Mucosa of descending colon (tissue), 3 donors: Measurements from ENCODE around the gene CERS6. TPM values are rescaled to one million over a fixed set of nuclear protein-coding genes. Genes with fewer than 3 reads are reported as not detected.

Experiments
- ATAC-seq: fragments of 200-7000 bp; cut with Tn5 transposase; one replicate; pipeline ENCODE4 v1.9.1; 2020; ENCODE audit warnings: mild to moderate bottlenecking, moderate library complexity
- DNase-seq, 3 donors: peaks; one replicate each; pipeline ENCODE4 v3.0.0-alpha.2; 2020
- H3K36me3 ChIP-seq: fragments of 200-600 bp; one replicate; pipeline ENCODE4 v1.8.0; 2021; ENCODE audit warnings: low read depth, mild to moderate bottlenecking
- H3K4me1 ChIP-seq: fragments of 200-600 bp; one replicate; pipeline ENCODE4 v1.8.0; 2021; ENCODE audit warnings: low read depth, mild to moderate bottlenecking
- H3K4me3 ChIP-seq: fragments of 200-600 bp; one replicate; pipeline ENCODE4 v1.8.0; 2021; ENCODE audit warnings: mild to moderate bottlenecking
- H3K9me3 ChIP-seq: fragments of 200-600 bp; one replicate; pipeline ENCODE4 v1.8.0; 2021; ENCODE audit warnings: mild to moderate bottlenecking
- intact Hi-C, 2 donors: fragments of 100-400 bp; cut with DNase I in 1 of 2; cut with micrococcal nuclease in 1 of 2; formaldehyde crosslinking; loops; one replicate each; pipeline versions ENCODE4 v1.11.0 to v1.11.1; 2022; cut with DNase I, micrococcal nuclease
- total RNA-seq, 3 donors: library from RNA; stranded (reverse); fragmentation: NEBNext Ultra II Directional in 2 of 3; extraction: Animal tissue kit (Norgen Biotek cat#: 25700) in 2 of 3; gene quantifications; one replicate each; pipeline versions ENCODE4 v1.2.1 to v1.2.4, GENCODE V29; 2021 to 2023
- TF ChIP-seq, protein P1 (sequence below): fragments of 200-600 bp; IDR thresholded peaks from one replicate; pipeline ENCODE4 v1.8.0; 2022; ENCODE audit warnings: antibody characterized with exemption, mild to moderate bottlenecking
- donor health status: DM: no; HTN: no; CAD: no; lungs with moderate emphysema.
- donor health status: DM: no; HTN: no; CAD: no.
- donor health status: DM: no; HTN: yes; CAD: no.

The CERS6 gene
- total RNA-seq, 3 donors from 2014 or later, result 27.4 to 67.2 (median 65.0) TPM

DNA sequence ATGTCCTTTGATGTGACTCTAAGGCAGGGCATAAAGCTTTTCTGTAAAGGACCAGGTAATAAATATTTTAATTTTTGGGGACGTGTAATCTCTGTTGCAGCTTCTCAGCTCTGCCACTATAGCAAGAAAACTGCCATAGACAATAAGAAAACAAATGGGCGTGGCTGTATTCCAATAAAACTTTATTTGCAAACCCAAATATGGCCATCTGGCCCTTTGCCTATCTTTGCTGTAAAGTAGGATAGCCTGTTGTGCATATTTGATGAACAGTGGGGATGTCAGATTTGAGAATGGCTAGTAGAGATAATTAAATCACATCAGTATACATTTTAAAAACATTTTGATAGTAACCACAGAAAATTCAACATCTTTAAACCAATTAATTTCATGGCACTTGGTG, 250.7 kb downstream of the CERS6 start:
- TF ChIP-seq, protein P1, sequence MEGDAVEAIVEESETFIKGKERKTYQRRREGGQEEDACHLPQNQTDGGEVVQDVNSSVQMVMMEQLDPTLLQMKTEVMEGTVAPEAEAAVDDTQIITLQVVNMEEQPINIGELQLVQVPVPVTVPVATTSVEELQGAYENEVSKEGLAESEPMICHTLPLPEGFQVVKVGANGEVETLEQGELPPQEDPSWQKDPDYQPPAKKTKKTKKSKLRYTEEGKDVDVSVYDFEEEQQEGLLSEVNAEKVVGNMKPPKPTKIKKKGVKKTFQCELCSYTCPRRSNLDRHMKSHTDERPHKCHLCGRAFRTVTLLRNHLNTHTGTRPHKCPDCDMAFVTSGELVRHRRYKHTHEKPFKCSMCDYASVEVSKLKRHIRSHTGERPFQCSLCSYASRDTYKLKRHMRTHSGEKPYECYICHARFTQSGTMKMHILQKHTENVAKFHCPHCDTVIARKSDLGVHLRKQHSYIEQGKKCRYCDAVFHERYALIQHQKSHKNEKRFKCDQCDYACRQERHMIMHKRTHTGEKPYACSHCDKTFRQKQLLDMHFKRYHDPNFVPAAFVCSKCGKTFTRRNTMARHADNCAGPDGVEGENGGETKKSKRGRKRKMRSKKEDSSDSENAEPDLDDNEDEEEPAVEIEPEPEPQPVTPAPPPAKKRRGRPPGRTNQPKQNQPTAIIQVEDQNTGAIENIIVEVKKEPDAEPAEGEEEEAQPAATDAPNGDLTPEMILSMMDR, result no peak
- Histone ChIP-seq H3K36me3 (no peaks in the 10 kb centered on the region), H3K9me3 (no peaks in the 10 kb centered on the region), H3K4me3 (no peak overlapping the region), H3K4me1 (peaks cover 16% of the 10 kb centered on the region)
- intact Hi-C loops, result no loop called here
- ATAC-seq, result no peak
- peak in 1 of 3 donors; percentile 50 for DNase-seq

- peaks cover 16% of the 10 kb centered on the region for H3K4me1 ChIP-seq
- no peaks in the 10 kb centered on the region for H3K36me3 ChIP-seq
- ATAC-seq (no peak), DNase-seq (no peak)
- TF ChIP-seq, protein P1, result no peak
- H3K9me3 ChIP-seq, result no peaks in the 10 kb centered on the region
- intact Hi-C loops, result no loop called here
- no peak overlapping the region for H3K4me3 ChIP-seq
Measured at GRCh38 chr2:168708080-168708479, 252.0 kb downstream of the CERS6 start.

GRCh38 chr2:168710754-168711467, 254.8 kb downstream of the CERS6 start:
- TF ChIP-seq, protein P1, result no peak
- no peaks in the 10 kb centered on the region for H3K36me3 ChIP-seq
- H3K4me3 ChIP-seq, result no peak overlapping the region
- no peaks in the 10 kb centered on the region for H3K9me3 ChIP-seq
- DNase-seq (no peak), ATAC-seq (no peak)
- H3K4me1 ChIP-seq, result no peaks in the 10 kb centered on the region
- intact Hi-C loops, result no loop called here

DNA sequence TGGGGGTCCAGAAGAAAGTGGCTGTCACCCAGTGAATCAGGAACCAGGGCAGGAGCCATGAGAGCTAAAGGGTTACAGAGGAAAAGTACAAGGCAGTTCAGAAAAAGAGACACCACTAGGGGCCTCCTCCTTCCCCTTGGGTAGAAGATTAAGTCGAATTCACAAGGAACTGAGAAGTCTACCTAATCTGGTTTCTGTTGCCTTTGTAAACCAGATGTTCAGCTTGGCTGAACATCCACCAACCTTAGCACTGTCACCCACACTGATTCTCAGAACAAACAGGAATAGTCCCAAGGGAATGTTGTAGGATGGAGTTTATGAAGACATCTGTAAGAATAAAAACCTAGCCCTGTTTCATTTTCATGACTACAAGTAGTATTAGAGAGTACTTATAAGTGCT, 256.0 kb downstream of the CERS6 start:
- peak; percentile 21 for ATAC-seq
- intact Hi-C loops, result no loop called here
- Histone ChIP-seq H3K4me1 (no peaks in the 10 kb centered on the region), H3K4me3 (no peak overlapping the region), H3K36me3 (no peaks in the 10 kb centered on the region), H3K9me3 (no peaks in the 10 kb centered on the region)
- no peak for DNase-seq
- TF ChIP-seq, protein P1, result no peak

- no peaks in the 10 kb centered on the region for H3K9me3 ChIP-seq
- DNase-seq, result no peak
- no peaks in the 10 kb centered on the region for H3K36me3 ChIP-seq
- ATAC-seq, result no peak
- intact Hi-C loops, result no loop called here
- TF ChIP-seq, protein P1, result no peak
- no peaks in the 10 kb centered on the region for H3K4me1 ChIP-seq
- no peak overlapping the region for H3K4me3 ChIP-seq
Measured at GRCh38 chr2:168713325-168713724, 257.3 kb downstream of the CERS6 start.

GRCh38 chr2:168715849-168716248, 259.8 kb downstream of the CERS6 start:
- Histone ChIP-seq H3K4me3 (no peak overlapping the region), H3K4me1 (no peaks in the 10 kb centered on the region), H3K36me3 (no peaks in the 10 kb centered on the region), H3K9me3 (no peaks in the 10 kb centered on the region)
- ATAC-seq (no peak), DNase-seq (no peak)
- TF ChIP-seq, protein P1, result no peak
- intact Hi-C loops, result no loop called here
